HG03575 (cell line): ENCODE measurements around the gene ATF3.
"Not testable (repeated sequence)": the region's sequence is repeated elsewhere in the genome, so short reads cannot be mapped to it uniquely, and the experiment has no call there.

Experiments used
- ATAC-seq: cut with Tn5 transposase; IDR thresholded peaks from one replicate; pipeline ENCODE4 v1.9.1; 2021; ENCODE audit not compliant: unreplicated experiment, insufficient number of reproducible peaks, low FRiP score; ENCODE audit errors: extremely low read depth

The ATF3 gene

DNA sequence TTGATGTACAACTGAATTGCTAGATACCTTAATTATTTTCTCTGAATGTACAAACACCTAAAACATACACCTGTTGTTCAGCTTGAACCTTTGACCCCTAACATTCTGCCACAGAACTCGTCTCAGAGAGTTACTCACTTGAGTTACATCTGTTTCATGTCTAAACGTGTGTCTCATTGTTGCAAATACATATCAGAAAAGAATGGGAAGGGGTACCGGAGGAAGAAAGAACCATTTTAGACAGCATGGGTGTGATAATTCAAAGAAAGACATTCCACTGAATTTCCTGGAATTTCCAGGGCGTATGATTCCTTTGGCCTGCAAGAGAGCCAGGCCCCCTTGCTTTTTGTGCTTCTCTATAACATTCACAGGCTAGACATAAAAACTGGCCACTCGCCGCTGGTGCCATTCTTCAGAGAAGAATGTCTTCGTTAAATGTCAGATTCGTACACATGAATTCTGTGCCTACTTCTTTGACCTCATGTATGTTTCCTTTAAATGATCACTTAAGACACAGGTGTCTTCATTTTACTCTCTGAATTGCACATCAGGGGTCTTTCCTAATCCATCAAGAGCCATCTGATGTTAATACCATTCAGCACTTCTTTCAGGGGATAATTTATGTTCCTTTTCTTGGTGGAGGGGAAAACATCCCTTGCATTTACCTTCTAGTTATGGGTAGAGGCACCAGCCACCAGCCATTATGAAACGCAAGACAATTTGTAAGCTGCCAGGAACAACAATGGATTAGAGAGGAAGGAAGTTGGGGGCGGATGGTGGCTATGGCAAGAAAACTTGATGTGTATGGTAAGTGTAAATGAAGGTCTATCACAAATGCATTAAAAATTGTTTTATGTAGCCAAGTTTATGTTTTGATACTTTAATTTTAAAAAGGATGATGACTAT is 12.7 kb downstream of the ATF3 start:
- no peak for ATAC-seq

DNA sequence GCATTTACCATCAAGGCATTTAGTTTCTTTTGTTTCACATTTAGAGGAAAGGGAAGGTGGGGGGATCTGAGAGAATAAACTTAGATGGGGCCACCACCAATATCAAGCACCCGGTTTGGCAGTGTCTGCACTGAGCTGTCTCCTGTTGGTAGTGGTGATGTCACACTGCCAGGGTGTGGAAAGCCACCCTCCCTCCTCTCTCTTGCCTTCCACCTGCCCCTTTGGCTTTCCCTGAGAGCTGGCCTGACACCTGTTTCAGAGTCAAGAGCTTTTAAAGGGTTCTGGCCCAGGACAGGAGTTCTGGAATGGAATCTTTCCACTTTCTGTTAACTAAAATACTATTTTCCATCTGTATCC is 13.4 kb downstream of the ATF3 start:
- no peak for ATAC-seq

DNA sequence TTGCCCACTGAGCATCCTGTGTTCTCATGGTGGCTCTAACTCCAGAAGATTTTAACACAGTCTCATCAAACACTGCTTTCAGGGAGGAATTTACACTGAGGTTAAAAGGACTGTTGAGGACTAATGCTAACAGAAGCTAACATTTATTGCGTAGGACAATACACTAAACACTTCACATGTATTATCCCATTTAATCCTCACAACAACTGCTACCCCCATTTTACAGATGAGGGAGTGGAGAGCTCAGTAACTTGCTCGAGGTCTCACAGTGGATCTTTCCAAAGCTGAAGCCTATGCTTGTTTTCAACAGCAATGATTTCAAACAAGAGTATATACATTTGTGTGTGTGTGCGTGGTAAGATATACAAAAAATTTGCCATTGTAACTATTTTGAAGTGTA is 13.9 kb downstream of the ATF3 start:
- ATAC-seq: no peak

DNA sequence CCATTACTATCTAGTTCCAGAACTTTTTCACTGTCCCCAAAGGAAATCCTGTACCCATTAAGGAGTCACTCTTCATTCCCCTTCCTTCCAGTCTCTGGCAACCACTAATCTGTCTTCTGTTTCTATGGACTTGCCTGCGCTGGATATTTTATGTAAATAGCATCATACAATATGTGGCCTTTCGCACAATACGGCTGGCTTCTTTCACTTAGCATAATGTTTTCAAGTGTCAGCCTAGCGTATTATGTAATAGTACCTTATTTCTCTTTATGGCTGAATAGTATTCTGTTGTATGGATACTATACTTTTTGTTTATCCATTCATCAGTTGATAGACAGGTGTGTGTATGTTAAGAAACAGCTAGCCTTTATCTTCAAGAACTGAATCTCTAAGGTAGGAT is 14.3 kb downstream of the ATF3 start:
- no peak for ATAC-seq

DNA sequence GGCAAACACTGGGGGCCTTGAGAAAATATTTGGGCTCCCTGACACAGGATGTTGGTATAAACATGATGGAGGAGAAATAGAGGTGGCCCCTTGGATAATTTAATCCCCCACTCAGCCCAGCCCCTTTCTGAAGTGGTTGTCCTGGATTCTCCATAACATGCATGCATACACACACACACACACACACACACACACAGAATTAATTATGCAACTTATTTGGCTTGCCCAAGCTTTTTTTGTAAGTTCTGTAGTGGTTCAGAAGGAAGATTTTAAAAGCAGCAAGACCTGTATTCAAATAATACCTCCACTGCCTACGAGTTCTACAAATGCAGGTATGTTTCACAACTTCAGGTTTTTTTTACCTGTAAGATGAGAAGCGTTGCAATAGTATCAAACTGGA is 15.0 kb downstream of the ATF3 start:
- no peak for ATAC-seq

DNA sequence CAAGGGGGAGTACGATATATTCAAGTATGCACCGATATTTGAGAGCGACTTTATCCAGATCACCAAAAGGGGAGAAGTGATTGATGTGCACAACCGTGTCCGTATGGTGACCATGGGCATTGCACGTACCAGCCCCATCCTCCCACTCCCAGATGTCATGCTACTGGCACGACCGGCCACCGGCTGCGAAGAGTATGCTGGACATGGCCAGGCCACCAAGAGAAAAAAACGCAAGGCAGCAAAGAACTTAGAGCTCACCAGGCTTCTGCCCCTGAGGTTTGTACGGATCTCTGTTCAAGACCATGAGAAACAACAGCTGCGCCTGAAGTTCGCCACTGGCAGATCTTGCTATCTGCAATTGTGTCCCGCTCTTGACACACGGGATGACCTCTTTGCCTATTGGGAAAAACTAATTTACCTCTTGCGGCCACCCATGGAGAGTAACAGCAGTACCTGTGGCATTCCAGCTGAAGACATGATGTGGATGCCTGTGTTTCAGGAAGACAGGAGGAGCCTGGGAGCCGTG is 16.5 kb downstream of the ATF3 start:
- ATAC-seq: no peak

DNA sequence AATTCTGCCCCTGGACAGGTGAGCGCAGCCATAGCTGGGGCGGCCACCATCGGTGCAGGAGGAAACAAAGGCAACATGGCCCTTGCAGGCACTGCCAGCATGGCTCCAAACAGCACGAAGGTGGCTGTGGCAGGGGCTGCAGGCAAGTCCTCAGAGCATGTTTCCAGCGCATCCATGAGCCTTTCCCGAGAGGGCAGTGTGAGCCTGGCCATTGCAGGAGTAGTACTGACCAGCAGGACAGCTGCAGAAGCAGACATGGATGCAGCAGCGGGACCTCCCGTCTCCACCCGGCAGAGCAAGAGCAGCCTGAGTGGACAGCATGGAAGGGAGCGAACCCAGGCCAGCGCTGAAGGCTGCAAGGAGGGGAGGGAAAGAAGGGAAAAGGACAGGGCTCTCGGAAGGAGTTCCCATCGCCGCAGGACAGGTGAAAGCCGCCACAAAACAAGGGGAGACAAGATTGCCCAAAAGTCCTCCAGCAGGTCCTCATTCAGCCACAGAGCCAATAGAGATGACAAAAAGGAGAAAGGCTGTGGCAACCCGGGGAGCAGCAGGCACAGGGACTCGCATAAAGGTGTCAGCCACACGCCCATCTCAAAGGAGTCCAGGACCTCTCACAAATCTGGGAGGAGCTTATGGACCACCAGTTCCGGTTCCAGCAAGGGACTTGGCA is 17.4 kb downstream of the ATF3 start:
- no peak for ATAC-seq

DNA sequence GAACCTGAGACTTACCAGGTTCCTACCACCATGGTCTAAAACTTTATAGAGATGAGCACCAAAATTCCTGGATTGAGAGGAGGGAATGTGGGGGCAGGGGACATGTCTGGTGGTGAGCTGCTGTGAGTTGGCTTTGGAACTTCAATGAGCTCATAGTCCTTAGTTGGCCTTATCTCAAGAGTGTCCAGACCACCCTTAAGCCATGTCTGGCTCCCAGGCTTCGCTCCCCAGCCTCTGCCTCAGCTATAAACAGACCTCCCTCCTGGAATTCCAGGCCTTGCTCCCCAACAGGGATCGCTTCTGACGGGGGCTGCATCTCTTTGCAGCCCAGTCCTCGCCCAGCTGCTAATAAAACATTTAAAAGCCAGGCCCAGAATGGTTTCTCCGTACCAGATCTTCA is 19.5 kb downstream of the ATF3 start:
- ATAC-seq: no peak

DNA sequence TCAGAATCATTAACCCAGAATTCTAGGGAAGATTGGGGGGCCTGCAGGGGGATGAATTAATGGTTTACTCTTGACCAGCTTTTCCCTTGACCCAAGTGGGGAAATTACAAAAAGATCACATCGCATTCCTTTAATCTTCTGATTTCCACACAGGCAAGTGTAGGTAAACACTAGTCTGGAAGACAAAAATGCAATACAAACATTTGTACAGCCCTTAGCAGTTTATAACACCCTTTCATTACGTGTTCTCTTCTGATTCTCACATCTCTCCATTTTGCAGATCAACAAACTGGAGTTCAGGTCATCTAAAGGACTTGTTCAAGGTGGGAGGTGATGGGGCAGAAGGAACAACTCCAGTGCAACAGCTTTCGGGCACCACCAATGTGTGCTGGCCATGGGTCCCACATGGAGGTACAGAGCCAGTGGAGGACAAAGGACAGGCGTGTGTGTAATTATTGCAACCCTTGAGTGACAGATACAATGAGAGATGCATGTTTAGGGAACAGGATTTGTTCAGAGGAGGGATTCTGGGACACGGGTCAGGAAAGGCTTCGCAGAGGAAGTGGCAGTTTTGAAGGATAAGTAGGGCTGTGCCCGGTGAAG is 20.4 kb downstream of the ATF3 start:
- no peak for ATAC-seq

DNA sequence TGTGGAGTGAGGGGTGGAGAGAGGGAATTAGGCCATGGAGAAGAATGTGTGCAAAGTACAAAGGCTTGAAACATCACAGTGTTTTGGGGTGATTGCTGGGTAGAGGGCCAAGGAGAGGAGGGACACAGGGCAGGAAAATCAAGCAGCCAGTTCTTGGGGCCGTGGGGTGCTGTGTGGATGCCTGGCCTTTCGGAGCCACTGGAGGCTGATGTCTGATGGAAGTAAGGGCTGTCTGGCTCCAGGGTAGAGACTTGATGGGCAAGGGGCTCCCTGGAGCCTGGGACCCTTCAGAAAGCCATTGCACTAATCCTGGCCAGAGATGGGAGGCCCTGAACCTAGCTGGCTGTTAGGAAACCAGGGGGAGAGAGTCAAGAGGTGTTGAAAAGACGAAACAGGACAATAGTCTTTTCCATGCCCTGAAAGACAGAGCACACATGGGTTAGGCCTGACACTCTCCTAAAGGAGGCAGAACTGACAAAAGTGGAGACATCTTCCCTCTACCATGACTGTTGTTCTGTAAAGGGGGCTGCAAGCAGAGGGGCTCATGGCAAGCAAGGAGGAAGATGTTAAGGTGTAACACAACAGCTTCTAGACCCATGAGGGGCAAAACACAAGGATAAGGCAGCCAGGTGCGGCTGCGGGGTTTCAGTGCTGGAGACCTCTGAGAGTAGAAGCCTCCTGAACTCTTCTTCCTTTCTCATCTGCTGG is 21.0 kb downstream of the ATF3 start:
- ATAC-seq: no peak

DNA sequence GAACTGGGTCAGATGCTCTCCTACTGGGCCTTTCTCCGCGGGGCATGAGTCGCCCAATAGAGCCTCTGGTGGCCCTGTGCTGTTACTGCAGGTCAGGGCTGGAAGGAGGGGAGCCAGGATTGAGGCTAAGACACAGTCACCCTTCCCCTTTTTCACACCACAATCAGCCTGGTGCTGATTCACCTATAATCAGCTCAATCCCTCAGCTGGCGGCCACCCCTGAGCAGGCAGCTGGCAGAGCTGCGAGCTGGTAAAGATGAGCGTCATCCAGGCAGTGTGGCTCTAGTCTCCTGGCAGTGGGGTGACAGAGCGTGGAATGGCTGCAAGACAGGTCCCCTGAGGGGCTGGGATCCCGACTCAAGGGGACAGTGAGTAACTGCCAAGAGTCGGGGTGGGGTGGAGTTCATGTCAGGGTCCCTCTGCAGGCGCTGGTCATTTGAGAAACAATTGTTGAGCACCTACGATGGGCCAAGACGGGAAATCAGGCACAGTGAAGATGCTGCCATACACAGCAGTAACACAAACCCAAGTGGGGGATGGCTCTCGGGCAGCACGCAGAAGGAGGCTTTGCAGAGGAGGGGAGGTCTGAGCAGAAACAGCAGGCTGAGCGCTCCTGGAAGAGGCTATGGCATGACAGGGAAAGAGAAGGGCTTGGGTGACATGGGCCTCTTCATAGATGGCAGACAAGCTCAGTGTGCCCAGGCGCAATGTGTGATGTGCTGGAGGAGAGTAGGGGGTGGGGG is 21.8 kb downstream of the ATF3 start:
- peak; percentile 63 for ATAC-seq

DNA sequence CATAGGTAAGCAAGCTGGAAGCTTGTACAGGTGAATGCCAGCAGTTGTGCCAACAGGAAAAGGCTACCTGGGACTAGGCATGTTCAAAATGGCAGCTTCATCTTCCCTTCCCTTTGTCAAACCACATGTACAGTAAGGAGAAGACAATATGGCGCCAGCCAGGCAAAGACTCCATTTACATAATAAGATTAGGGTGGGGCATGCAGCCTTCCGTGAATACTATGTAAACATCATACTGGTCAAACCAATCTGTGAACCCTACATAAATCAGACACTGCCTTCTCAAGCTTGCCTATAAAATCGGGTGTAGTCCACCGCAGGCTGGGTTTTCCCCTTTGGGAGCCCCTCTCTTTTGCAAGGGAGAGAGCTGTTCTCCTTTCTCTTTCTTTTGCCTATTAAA is 24.6 kb downstream of the ATF3 start:
- ATAC-seq: no peak

DNA sequence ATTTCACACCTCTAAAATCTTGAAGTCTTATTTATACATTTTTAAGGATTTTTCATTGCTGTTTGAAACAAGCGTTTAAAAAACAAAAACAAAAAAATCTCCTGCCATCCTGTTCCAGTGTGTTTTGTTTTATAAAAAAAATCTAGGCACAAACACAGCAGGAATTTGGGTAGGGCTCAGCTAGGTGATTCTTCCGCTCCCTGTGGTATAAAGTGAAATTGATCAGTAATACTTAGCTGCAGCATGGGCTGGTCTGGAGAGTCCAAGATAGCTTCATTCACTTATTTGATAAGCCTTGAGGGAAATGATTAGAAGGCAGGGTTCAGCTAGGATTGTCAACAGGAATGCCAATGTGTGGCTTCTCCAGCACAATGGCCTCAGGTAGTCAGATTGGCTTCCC is 25.7 kb downstream of the ATF3 start:
- ATAC-seq: no peak

DNA sequence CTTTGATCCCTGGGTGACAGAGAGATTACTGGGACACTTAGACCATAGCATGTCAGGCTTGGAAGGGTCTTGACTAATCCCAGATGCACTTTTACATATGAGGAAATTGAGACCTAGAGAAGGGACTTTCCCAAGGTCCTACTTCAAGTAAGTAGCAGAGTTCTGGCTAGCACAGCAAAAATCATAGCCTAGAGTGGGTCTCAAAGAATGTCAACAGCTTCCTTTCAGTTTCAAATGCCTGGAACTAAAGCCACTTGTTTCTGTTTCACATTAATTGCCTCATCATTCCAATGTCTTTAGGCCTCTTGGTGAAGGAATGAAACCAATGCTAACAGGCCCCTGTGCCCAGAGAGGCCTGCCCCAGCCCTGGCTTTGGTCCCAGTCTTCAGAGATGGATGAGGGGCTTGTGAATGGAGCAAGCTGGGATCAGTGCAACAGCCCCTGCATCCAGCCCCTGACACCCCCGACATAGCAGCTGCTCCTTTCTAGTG is 26.6 kb downstream of the ATF3 start:
- no peak for ATAC-seq

DNA sequence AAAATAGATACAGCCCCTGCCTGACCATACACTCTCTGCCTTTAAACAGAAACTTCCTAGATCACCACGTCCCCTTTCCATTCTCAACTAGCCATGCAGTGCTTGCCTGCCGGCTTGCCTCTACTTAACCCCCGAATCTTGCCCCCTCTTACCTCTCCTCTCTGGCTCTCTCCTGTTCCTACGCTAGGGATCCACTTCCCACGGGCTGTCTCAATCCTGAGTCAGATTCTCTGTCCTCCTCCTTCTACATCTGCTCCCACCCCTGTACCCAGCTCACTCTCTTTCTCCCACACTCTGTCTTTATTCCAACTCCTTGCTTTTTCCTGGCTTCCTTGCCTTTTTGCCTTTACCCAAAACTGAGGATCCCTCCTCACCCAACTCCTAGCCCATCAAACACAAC is 29.3 kb downstream of the ATF3 start:
- ATAC-seq: no peak

DNA sequence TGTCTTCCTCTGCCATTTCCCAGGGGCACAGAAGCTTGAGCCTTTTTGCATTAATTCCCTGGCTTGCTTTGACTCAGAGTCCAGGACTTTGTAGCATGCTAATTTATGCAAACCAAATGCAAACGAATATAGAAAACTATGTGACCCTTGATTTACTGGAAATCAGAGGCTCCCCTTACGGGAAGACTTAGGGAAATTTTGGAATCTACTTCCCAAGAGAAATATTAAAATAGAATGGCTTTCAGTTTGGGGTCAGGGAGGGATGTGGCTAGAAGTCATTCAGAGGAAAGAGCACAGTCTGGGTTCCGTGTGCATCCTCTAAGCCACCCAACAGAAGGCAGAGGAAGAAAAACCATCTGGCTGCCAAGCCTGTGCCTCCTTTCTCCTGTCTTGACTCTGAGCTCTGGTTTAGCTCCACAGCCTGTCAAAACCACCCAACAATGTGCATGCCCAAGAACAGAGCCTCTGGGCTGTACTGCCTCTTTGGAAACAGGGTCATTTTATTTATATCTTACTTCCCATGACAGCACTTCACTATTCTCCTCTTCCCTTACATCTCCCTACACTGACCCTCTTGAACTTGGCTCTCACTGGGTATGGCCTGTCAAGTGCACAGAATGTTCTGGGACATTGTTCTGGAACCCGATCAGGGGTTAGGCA is 30.1 kb downstream of the ATF3 start:
- ATAC-seq: no peak

DNA sequence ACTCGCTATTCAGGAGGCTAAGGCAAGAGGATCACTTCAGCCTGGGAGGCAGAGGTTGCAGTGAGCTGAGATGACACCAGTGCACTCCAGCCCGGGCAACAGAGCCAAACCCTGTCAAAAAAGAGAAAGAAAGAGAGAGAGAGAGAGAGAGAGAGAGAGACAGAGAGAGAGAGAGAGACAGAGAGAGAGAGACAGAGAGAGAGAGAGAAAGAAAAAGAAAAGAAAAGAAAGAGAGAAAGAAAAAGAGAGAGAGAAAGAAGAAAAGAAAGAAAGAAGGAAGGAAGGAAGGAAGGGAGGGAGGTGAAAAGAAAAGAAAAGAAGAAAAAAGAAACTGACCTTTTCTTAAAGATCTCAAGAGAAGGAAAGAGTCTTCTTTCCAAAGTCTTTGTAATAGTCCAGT is 31.0 kb downstream of the ATF3 start:
- not testable (repeated sequence) for ATAC-seq

DNA sequence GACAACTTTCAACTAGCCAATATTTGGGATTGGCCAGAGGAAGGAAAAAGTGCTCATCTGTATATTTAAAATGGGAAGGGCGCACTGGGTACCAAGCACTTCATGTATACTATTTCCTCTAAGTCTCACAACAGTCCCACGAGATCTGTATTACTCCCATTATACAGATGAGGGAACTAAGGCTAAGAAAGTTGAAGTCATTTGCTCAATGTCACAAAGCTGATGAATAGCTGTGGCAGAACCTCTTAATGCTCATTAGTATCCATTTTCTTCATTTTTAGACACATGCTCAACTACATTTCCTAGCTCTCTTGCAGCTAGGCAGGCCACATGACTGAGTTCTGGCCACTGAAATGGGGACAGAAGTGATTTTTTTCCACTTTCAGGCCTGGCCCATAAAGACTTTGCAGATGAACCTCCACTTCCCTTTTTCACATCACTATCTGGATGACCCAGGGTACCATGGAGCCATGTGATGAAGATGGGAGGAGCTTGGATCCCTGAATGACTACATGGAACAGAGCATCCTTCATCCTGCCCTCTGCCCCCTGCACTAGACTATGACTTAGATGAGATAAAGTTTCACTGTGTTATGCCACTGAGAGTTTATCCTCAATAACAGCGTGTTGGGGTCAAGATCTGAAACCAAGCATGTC is 31.8 kb downstream of the ATF3 start:
- no peak for ATAC-seq
